HepG2 (cell line): ENCODE data around the gene CCDC142. TPM values are rescaled to one million over a fixed set of nuclear protein-coding genes. Genes with fewer than 3 reads are reported as not detected.

ENCODE experiments used
- NRL ChIP-seq: sonication (generic); formaldehyde crosslinking; IDR thresholded peaks from 2 replicates; pipeline ENCODE4 v1.5.0; 2020; ENCODE audit warnings: missing genetic modification reagents, mild to moderate bottlenecking, moderate library complexity, borderline replicate concordance
- polyA plus RNA-seq, 8 experiments: library from polyadenylated mRNA; depleted of rRNA in 3 of 8; stranded (reverse) in 7 of 8; unstranded in 1 of 8; fragments of >200 nt; fragmentation: Illumina TruSeq in 4 of 8; extraction: Trizol in 4 of 8; gene quantifications; 2 replicates each; pipeline versions ENCODE4 v1.2.1 to v1.2.3, GENCODE V29; 2011 to 2016; ENCODE audit warnings: low read depth in 4 of 8, missing spikeins in 1 of 8, mixed read lengths in 1 of 8; ENCODE audit not compliant: insufficient read depth in 1 of 8
- total RNA-seq, 5 experiments: library from RNA; depleted of rRNA; stranded (reverse); fragments of >200 nt; fragmentation: Illumina TruSeq; extraction: Trizol; gene quantifications; 2 replicates each; pipeline ENCODE4 v1.2.3, GENCODE V29; 2016; ENCODE audit warnings: low read depth in 1 of 5
- TF ChIP-seq, protein P1 (sequence below), 2 experiments: fragments of 450-650 bp in 1 of 2; sonication (generic) in 1 of 2; formaldehyde crosslinking in 1 of 2; IDR thresholded peaks; 2 replicates each; pipeline versions ENCODE4 v1.6.1 to v1.8.0; 2016 to 2022; ENCODE audit warnings: antibody characterized with exemption in 1 of 2, mild to moderate bottlenecking in 1 of 2, missing genetic modification reagents in 1 of 2
- TF ChIP-seq, protein P2 (sequence below): sonication (generic); formaldehyde crosslinking; IDR thresholded peaks from 2 replicates; pipeline ENCODE4 v1.4.0; 2020; ENCODE audit warnings: missing genetic modification reagents, borderline replicate concordance
- TF ChIP-seq, protein P3 (sequence below): sonication (generic); formaldehyde crosslinking; IDR thresholded peaks from 2 replicates; pipeline ENCODE4 v1.4.0; 2020; ENCODE audit warnings: mild to moderate bottlenecking, missing genetic modification reagents
- TF ChIP-seq, protein P4 (sequence below): IDR thresholded peaks from 2 replicates; pipeline ENCODE4 v1.6.1; 2016; ENCODE audit warnings: mild to moderate bottlenecking, missing biosample characterization, missing genetic modification reagents

CCDC142 gene
- total and polyA plus RNA-seq, 2 of the 13 experiments (the other 11 are each of a cell fraction or from before 2014, with no cell fraction given) = 14.7 to 30.4 TPM

- TF ChIP-seq, protein P1, sequence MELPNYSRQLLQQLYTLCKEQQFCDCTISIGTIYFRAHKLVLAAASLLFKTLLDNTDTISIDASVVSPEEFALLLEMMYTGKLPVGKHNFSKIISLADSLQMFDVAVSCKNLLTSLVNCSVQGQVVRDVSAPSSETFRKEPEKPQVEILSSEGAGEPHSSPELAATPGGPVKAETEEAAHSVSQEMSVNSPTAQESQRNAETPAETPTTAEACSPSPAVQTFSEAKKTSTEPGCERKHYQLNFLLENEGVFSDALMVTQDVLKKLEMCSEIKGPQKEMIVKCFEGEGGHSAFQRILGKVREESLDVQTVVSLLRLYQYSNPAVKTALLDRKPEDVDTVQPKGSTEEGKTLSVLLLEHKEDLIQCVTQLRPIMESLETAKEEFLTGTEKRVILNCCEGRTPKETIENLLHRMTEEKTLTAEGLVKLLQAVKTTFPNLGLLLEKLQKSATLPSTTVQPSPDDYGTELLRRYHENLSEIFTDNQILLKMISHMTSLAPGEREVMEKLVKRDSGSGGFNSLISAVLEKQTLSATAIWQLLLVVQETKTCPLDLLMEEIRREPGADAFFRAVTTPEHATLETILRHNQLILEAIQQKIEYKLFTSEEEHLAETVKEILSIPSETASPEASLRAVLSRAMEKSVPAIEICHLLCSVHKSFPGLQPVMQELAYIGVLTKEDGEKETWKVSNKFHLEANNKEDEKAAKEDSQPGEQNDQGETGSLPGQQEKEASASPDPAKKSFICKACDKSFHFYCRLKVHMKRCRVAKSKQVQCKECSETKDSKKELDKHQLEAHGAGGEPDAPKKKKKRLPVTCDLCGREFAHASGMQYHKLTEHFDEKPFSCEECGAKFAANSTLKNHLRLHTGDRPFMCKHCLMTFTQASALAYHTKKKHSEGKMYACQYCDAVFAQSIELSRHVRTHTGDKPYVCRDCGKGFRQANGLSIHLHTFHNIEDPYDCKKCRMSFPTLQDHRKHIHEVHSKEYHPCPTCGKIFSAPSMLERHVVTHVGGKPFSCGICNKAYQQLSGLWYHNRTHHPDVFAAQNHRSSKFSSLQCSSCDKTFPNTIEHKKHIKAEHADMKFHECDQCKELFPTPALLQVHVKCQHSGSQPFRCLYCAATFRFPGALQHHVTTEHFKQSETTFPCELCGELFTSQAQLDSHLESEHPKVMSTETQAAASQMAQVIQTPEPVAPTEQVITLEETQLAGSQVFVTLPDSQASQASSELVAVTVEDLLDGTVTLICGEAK (IDR thresholded peaks at IDR 0.05) = no peak
- TF ChIP-seq, protein P1 (CRISPR knock-in tag; IDR thresholded peaks at IDR 0.05) = peak; percentile 63
- peak; percentile 71; the same call in 1 of the 2 replicates for TF ChIP-seq NRL (CRISPR knock-in tag)
- TF ChIP-seq, protein P2, sequence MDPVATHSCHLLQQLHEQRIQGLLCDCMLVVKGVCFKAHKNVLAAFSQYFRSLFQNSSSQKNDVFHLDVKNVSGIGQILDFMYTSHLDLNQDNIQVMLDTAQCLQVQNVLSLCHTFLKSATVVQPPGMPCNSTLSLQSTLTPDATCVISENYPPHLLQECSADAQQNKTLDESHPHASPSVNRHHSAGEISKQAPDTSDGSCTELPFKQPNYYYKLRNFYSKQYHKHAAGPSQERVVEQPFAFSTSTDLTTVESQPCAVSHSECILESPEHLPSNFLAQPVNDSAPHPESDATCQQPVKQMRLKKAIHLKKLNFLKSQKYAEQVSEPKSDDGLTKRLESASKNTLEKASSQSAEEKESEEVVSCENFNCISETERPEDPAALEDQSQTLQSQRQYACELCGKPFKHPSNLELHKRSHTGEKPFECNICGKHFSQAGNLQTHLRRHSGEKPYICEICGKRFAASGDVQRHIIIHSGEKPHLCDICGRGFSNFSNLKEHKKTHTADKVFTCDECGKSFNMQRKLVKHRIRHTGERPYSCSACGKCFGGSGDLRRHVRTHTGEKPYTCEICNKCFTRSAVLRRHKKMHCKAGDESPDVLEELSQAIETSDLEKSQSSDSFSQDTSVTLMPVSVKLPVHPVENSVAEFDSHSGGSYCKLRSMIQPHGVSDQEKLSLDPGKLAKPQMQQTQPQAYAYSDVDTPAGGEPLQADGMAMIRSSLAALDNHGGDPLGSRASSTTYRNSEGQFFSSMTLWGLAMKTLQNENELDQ = no peak
- TF ChIP-seq, protein P3, sequence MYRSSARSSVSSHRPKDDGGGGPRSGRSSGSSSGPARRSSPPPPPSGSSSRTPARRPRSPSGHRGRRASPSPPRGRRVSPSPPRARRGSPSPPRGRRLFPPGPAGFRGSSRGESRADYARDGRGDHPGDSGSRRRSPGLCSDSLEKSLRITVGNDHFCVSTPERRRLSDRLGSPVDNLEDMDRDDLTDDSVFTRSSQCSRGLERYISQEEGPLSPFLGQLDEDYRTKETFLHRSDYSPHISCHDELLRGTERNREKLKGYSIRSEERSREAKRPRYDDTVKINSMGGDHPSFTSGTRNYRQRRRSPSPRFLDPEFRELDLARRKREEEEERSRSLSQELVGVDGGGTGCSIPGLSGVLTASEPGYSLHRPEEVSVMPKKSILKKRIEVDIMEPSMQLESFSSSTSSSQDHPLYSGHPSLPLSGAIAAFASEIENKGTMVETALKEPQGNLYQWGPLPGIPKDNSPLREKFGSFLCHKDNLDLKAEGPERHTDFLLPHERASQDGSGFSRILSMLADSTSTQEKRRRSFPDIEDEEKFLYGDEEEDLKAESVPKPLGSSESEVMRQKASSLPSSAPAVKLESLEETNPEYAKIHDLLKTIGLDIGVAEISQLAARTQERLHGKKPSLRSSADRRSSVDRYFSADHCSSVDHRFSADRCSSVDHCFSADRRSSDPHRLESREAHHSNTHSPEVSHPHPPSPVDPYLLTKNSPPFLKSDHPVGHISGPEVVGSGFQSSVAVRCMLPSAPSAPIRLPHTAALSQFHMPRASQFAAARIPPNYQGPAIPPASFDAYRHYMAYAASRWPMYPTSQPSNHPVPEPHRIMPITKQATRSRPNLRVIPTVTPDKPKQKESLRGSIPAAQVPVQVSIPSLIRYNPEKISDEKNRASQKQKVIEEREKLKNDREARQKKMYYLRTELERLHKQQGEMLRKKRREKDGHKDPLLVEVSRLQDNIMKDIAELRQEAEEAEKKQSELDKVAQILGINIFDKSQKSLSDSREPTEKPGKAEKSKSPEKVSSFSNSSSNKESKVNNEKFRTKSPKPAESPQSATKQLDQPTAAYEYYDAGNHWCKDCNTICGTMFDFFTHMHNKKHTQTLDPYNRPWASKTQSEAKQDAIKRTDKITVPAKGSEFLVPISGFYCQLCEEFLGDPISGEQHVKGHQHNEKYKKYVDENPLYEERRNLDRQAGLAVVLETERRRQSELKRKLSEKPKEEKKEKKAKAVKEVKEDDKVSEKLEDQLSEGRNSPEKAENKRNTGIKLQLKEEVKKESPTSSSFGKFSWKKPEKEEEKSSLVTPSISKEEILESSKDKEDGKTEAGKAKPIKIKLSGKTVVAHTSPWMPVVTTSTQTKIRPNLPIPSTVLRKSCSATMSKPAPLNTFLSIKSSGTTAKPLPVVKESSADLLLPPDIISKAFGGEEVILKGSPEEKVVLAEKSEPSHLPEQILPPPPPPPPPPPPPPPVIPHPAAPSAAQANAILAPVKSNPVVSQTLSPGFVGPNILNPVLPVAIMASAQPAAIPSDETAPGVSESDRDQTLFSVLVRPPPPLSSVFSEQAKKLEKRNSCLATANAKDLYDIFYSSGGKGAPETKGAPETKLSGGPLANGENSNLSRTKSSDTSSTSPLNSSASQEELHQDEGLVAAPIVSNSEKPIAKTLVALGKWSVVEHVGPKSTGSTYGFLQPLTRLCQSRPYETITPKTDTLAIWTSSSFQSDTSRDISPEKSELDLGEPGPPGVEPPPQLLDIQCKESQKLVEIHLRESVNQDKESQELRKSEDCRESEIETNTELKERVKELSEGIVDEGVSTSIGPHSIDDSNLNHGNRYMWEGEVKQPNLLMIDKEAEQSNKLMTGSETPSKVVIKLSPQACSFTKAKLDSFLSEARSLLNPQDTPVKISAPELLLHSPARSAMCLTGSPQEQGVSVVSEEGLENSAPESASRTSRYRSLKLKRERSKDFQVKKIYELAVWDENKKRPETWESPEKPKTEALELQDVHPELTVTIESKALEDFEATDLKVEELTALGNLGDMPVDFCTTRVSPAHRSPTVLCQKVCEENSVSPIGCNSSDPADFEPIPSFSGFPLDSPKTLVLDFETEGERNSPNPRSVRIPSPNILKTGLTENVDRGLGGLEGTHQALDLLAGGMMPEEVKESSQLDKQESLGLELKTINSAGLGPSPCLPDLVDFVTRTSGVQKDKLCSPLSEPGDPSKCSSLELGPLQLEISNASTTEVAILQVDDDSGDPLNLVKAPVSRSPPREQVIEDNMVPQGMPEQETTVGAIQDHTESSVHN (CRISPR knock-in tag) = no peak; the same call in none of the 2 replicates
- TF ChIP-seq, protein P4, sequence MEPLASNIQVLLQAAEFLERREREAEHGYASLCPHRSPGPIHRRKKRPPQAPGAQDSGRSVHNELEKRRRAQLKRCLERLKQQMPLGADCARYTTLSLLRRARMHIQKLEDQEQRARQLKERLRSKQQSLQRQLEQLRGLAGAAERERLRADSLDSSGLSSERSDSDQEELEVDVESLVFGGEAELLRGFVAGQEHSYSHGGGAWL = peak; percentile 33
Measured at GRCh38 chr2:74429487-74430451, 53.0 kb downstream of the CCDC142 start (continued).
